Panc1 (cell line): Measurements from ENCODE around the gene CAMK2A. TPM values are rescaled to one million over a fixed set of nuclear protein-coding genes. Genes with fewer than 3 reads are reported as not detected.

Experiments
- ATAC-seq: fragments of 200-7000 bp; cut with Tn5 transposase; 2 replicates; pipeline ENCODE4 v1.9.1; 2020; ENCODE audit warnings: mild to moderate bottlenecking, moderate library complexity
- BruUV-seq: library from RNA; stranded (reverse); fragments of 400-500 nt; replicated peaks from 2 replicates; lab custom pipeline; 2021; lab: Mats Ljungman, UMichigan
- CTCF ChIA-PET: fragments of 300-600 bp; sonication (Branson Sonifier 250); formaldehyde crosslinking; loops from one replicate; lab custom pipeline; 2022; ENCODE audit warnings: antibody characterized with exemption; lab: Charles Lee
- POLR2A ChIA-PET: fragments of 300-600 bp; sonication (Branson Sonifier 250); formaldehyde crosslinking; loops from one replicate; lab custom pipeline; 2022; ENCODE audit warnings: antibody characterized with exemption; lab: Charles Lee
- DNase-seq: peaks from one replicate; pipeline ENCODE4 v3.0.0-alpha.2; 2010; ENCODE audit warnings: low read depth, low spot score
- H3K27ac ChIP-seq: 2 replicates; pipeline ENCODE4 v1.5.1; 2011; ENCODE audit warnings: mild to moderate bottlenecking, low read length, inconsistent platforms
- H3K27me3 ChIP-seq: fragments of 200-500 bp; sonication (Bioruptor generic); 2 replicates; pipeline ENCODE4 v1.6.0; 2014; ENCODE audit warnings: low read length, inconsistent platforms; ENCODE audit not compliant: control insufficient read depth, insufficient read depth
- H3K36me3 ChIP-seq: fragments of 200-500 bp; sonication (Bioruptor generic); 2 replicates; pipeline ENCODE4 v1.5.1; 2014; ENCODE audit warnings: inconsistent platforms, mild to moderate bottlenecking, low read length, moderate library complexity; ENCODE audit not compliant: control insufficient read depth, insufficient read depth
- H3K4me1 ChIP-seq: 2 replicates; pipeline ENCODE4 v1.5.1; 2011; ENCODE audit warnings: inconsistent platforms, mild to moderate bottlenecking, low read length, moderate library complexity; ENCODE audit not compliant: control insufficient read depth, insufficient read depth
- H3K4me3 ChIP-seq, 2 experiments: 2 replicates each; pipeline ENCODE4 v1.5.1; 2011 to 2012; ENCODE audit warnings: low read depth in 2 of 2, low read length in 2 of 2, mild to moderate bottlenecking in 2 of 2, inconsistent platforms in 1 of 2, moderate library complexity in 1 of 2
- H3K9me3 ChIP-seq: fragments of 200-500 bp; sonication (Bioruptor generic); 2 replicates; pipeline ENCODE4 v1.5.1; 2014; ENCODE audit warnings: low read depth, mild to moderate bottlenecking, inconsistent platforms, low read length, moderate library complexity; ENCODE audit not compliant: control insufficient read depth, insufficient read depth
- CTCF ChIP-seq: fragments of 450-650 bp; IDR thresholded peaks from 2 replicates; pipeline ENCODE4 v1.5.1; 2017; ENCODE audit warnings: mild to moderate bottlenecking
- POLR2AphosphoS5 ChIP-seq: IDR thresholded peaks from 2 replicates; pipeline ENCODE4 v1.6.1; 2012; ENCODE audit warnings: mild to moderate bottlenecking, low read depth, low read length, moderate library complexity
- REST ChIP-seq, 2 experiments: IDR thresholded peaks; 2 replicates each; pipeline ENCODE4 v1.6.1; 2011 to 2012; ENCODE audit warnings: low read depth in 2 of 2, control low read depth in 1 of 2, low read length in 1 of 2, mild to moderate bottlenecking in 1 of 2, moderate library complexity in 1 of 2; ENCODE audit not compliant: insufficient read depth in 1 of 2
- SIN3A ChIP-seq: IDR thresholded peaks from 2 replicates; pipeline ENCODE4 v1.6.1; 2012; ENCODE audit warnings: low read depth, mild to moderate bottlenecking, low read length, moderate library complexity, borderline replicate concordance; ENCODE audit not compliant: insufficient read depth
- TCF7L2 ChIP-seq: IDR thresholded peaks from 2 replicates; pipeline ENCODE4 v1.6.1; 2011; ENCODE audit warnings: mild to moderate bottlenecking, low read depth, low read length, inconsistent platforms
- in situ Hi-C: cut with HindIII; loops from 2 replicates; pipeline ENCODE4 v1.10.0; 2016; ENCODE audit warnings: low sequenced_read_pairs, low pct_unique_long_range_greater_than_20kb
- intact Hi-C: fragments of 100-400 bp; cut with micrococcal nuclease; formaldehyde crosslinking; loops from one replicate; pipeline ENCODE4 v1.10.0; 2022; ENCODE audit not compliant: unreplicated experiment
- total RNA-seq: library from RNA; stranded (reverse); gene quantifications from one replicate; pipeline ENCODE4 v1.2.1, GENCODE V29; 2021; ENCODE audit not compliant: unreplicated experiment

The CAMK2A gene
- total RNA-seq, 1 experiment from 2014 or later: 0.51 TPM

- in situ Hi-C loops: no loop called here
Observed at GRCh38 chr5:150279330-150280020, 10.1 kb downstream of the CAMK2A start.

GRCh38 chr5:150278916-150279315 lies 10.7 kb downstream of the CAMK2A start:
- ChIA-PET POLR2A (no interaction called here), CTCF (no interaction called here)
- Histone ChIP-seq H3K4me3 (no peak overlapping the region), H3K4me1 (no peaks in the 10 kb centered on the region), H3K36me3 (no peaks in the 10 kb centered on the region), H3K27me3 (no peaks in the 10 kb centered on the region), H3K27ac (no peak overlapping the region), H3K9me3 (no peaks in the 10 kb centered on the region)
- intact Hi-C loops (no loop called here), in situ Hi-C loops (no loop called here)
- DNase-seq (no peak), ATAC-seq (no peak)
- TF ChIP-seq CTCF: no peak
- no peak for TF ChIP-seq TCF7L2
- TF ChIP-seq REST (IDR thresholded peaks at IDR 0.05; ENCODE audit: insufficient read depth in 1 of 2, low read depth in 2 of 2, low read length in 1 of 2): no peak
- no peak for TF ChIP-seq SIN3A
- no peak for TF ChIP-seq POLR2AphosphoS5
- BruUV-seq: no TSS peak

More at GRCh38 chr5:150279330-150280020, 10.1 kb downstream of the CAMK2A start:
- ATAC-seq (no peak), DNase-seq (no peak)
- CTCF ChIA-PET: no interaction called here
- H3K4me1 ChIP-seq: no peaks in the 10 kb centered on the region
- no peaks in the 10 kb centered on the region for H3K27me3 ChIP-seq
- TF ChIP-seq CTCF: no peak
- no peak for TF ChIP-seq TCF7L2
- no peak for TF ChIP-seq SIN3A
- TF ChIP-seq REST (IDR thresholded peaks at IDR 0.05; ENCODE audit: insufficient read depth in 1 of 2, low read depth in 2 of 2, low read length in 1 of 2): no peak
- TF ChIP-seq POLR2AphosphoS5: no peak
- H3K4me3 ChIP-seq: no peak overlapping the region
- POLR2A ChIA-PET: no interaction called here
- intact Hi-C loops: no loop called here
- H3K36me3 ChIP-seq: no peaks in the 10 kb centered on the region
- H3K9me3 ChIP-seq: no peaks in the 10 kb centered on the region
- H3K27ac ChIP-seq: no peak overlapping the region
- BruUV-seq: no TSS peak
